Breast epithelium (tissue), 3 donors: ENCODE data around the gene PELI3.

Source experiments
- POLR2A ChIP-seq: fragments of 450-650 bp; IDR thresholded peaks from one replicate; pipeline ENCODE4 v1.6.1; 2016; ENCODE audit warnings: antibody characterized with exemption, mild to moderate bottlenecking, moderate library complexity
- TF ChIP-seq, protein P1 (sequence below), 3 donors: fragments of 450-650 bp; IDR thresholded peaks; one replicate each; pipeline ENCODE4 v1.5.1; 2016 to 2017; ENCODE audit warnings: antibody characterized with exemption in 3 of 3, mild to moderate bottlenecking in 3 of 3, moderate library complexity in 3 of 3

- TF ChIP-seq, protein P1, sequence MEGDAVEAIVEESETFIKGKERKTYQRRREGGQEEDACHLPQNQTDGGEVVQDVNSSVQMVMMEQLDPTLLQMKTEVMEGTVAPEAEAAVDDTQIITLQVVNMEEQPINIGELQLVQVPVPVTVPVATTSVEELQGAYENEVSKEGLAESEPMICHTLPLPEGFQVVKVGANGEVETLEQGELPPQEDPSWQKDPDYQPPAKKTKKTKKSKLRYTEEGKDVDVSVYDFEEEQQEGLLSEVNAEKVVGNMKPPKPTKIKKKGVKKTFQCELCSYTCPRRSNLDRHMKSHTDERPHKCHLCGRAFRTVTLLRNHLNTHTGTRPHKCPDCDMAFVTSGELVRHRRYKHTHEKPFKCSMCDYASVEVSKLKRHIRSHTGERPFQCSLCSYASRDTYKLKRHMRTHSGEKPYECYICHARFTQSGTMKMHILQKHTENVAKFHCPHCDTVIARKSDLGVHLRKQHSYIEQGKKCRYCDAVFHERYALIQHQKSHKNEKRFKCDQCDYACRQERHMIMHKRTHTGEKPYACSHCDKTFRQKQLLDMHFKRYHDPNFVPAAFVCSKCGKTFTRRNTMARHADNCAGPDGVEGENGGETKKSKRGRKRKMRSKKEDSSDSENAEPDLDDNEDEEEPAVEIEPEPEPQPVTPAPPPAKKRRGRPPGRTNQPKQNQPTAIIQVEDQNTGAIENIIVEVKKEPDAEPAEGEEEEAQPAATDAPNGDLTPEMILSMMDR (IDR thresholded peaks at IDR 0.05) = no peak
- TF ChIP-seq POLR2A = no peak
Measured at GRCh38 chr11:66472054-66472453, 5.3 kb downstream of the PELI3 start.
